Measurements from ENCODE around the gene TSHZ2.

TSHZ2 gene

GRCh38 chr20:53212018-53212417 lies 239.9 kb downstream of the TSHZ2 start:
- Mint-ChIP-seq H3K4me3 (no peak overlapping the region), H3K9me3 (no peaks in the 10 kb centered on the region), H3K27me3 (peaks cover 2% of the 10 kb centered on the region), H3K4me1 (peaks cover 34% of the 10 kb centered on the region), H3K27ac (no peak overlapping the region), H3K36me3 (ENCODE audit: low read depth) (no peaks in the 10 kb centered on the region)
- DNase-seq (no peak), ATAC-seq (no peak)

- H3K4me3 Mint-ChIP-seq, result no peak overlapping the region
- no peak for DNase-seq
- ATAC-seq, result no peak
- H3K27me3 Mint-ChIP-seq, result peaks cover 2% of the 10 kb centered on the region
- no peak overlapping the region for H3K27ac Mint-ChIP-seq
- H3K9me3 Mint-ChIP-seq, result no peaks in the 10 kb centered on the region
- no peaks in the 10 kb centered on the region for H3K36me3 Mint-ChIP-seq (ENCODE audit: low read depth)
- H3K4me1 Mint-ChIP-seq, result peaks cover 26% of the 10 kb centered on the region
Measured at GRCh38 chr20:53214392-53214791, 242.2 kb downstream of the TSHZ2 start.

GRCh38 chr20:53215166-53215565 lies 243.0 kb downstream of the TSHZ2 start:
- H3K36me3 Mint-ChIP-seq (ENCODE audit: low read depth), result no peaks in the 10 kb centered on the region
- peaks cover 26% of the 10 kb centered on the region for H3K4me1 Mint-ChIP-seq
- peaks cover 2% of the 10 kb centered on the region for H3K27me3 Mint-ChIP-seq
- DNase-seq, result no peak
- peak; percentile 34 for ATAC-seq
- H3K27ac Mint-ChIP-seq, result no peak overlapping the region
- H3K9me3 Mint-ChIP-seq, result peaks cover 6% of the 10 kb centered on the region
- no peak overlapping the region for H3K4me3 Mint-ChIP-seq

- DNase-seq, result no peak
- Mint-ChIP-seq H3K27ac (no peak overlapping the region), H3K9me3 (peaks cover 17% of the 10 kb centered on the region), H3K27me3 (peaks cover 4% of the 10 kb centered on the region), H3K36me3 (ENCODE audit: low read depth) (no peaks in the 10 kb centered on the region), H3K4me3 (no peak overlapping the region), H3K4me1 (peaks cover 30% of the 10 kb centered on the region)
- ATAC-seq, result peak; percentile 31
Measured at GRCh38 chr20:53216478-53216855, 244.3 kb downstream of the TSHZ2 start.

- Mint-ChIP-seq H3K27ac (no peak overlapping the region), H3K4me1 (peaks cover 30% of the 10 kb centered on the region), H3K4me3 (peak overlapping the region; percentile 17), H3K36me3 (ENCODE audit: low read depth) (no peaks in the 10 kb centered on the region), H3K27me3 (peaks cover 4% of the 10 kb centered on the region), H3K9me3 (peaks cover 17% of the 10 kb centered on the region)
- ATAC-seq, result peak; percentile 72
- DNase-seq, result peak; percentile 83
Measured at GRCh38 chr20:53216856-53217576, 244.9 kb downstream of the TSHZ2 start.

GRCh38 chr20:53220482-53221307 lies 248.5 kb downstream of the TSHZ2 start:
- H3K9me3 Mint-ChIP-seq, result peaks cover 17% of the 10 kb centered on the region
- no peak overlapping the region for H3K4me3 Mint-ChIP-seq
- DNase-seq (no peak), ATAC-seq (no peak)
- H3K27ac Mint-ChIP-seq, result no peak overlapping the region
- no peaks in the 10 kb centered on the region for H3K36me3 Mint-ChIP-seq (ENCODE audit: low read depth)
- peaks cover 19% of the 10 kb centered on the region for H3K4me1 Mint-ChIP-seq
- H3K27me3 Mint-ChIP-seq, result peaks cover 2% of the 10 kb centered on the region

- ATAC-seq, result no peak
- peaks cover 2% of the 10 kb centered on the region for H3K27me3 Mint-ChIP-seq
- no peaks in the 10 kb centered on the region for H3K36me3 Mint-ChIP-seq (ENCODE audit: low read depth)
Measured at GRCh38 chr20:53221731-53222130, 249.6 kb downstream of the TSHZ2 start.

GRCh38 chr20:53222416-53222815 lies 250.3 kb downstream of the TSHZ2 start:
- Mint-ChIP-seq H3K27me3 (peaks cover 2% of the 10 kb centered on the region), H3K4me3 (no peak overlapping the region), H3K36me3 (ENCODE audit: low read depth) (no peaks in the 10 kb centered on the region), H3K27ac (no peak overlapping the region), H3K4me1 (peaks cover 5% of the 10 kb centered on the region), H3K9me3 (peaks cover 17% of the 10 kb centered on the region)
- DNase-seq, result no peak
- ATAC-seq, result no peak

More at GRCh38 chr20:53221731-53222130, 249.6 kb downstream of the TSHZ2 start:
- no peak overlapping the region for H3K27ac Mint-ChIP-seq
- H3K4me3 Mint-ChIP-seq, result no peak overlapping the region
- H3K4me1 Mint-ChIP-seq, result peaks cover 12% of the 10 kb centered on the region
- DNase-seq, result no peak
- H3K9me3 Mint-ChIP-seq, result peaks cover 17% of the 10 kb centered on the region

GRCh38 chr20:53222932-53223331 lies 250.8 kb downstream of the TSHZ2 start:
- DNase-seq (no peak), ATAC-seq (no peak)
- H3K4me1 Mint-ChIP-seq, result peaks cover 4% of the 10 kb centered on the region
- no peak overlapping the region for H3K27ac Mint-ChIP-seq
- H3K4me3 Mint-ChIP-seq, result no peak overlapping the region
- peaks cover 17% of the 10 kb centered on the region for H3K9me3 Mint-ChIP-seq
- H3K27me3 Mint-ChIP-seq, result peaks cover 2% of the 10 kb centered on the region
- H3K36me3 Mint-ChIP-seq (ENCODE audit: low read depth), result no peaks in the 10 kb centered on the region

GRCh38 chr20:53223626-53224172 lies 251.5 kb downstream of the TSHZ2 start:
- Mint-ChIP-seq H3K4me1 (peaks cover 4% of the 10 kb centered on the region), H3K9me3 (peaks cover 17% of the 10 kb centered on the region), H3K36me3 (ENCODE audit: low read depth) (no peaks in the 10 kb centered on the region), H3K27me3 (peaks cover 2% of the 10 kb centered on the region), H3K4me3 (no peak overlapping the region), H3K27ac (no peak overlapping the region)
- no peak for DNase-seq
- no peak for ATAC-seq

GRCh38 chr20:53224851-53225250 lies 252.7 kb downstream of the TSHZ2 start:
- Mint-ChIP-seq H3K4me3 (no peak overlapping the region), H3K9me3 (peaks cover 15% of the 10 kb centered on the region), H3K27me3 (peaks cover 2% of the 10 kb centered on the region), H3K27ac (no peak overlapping the region), H3K4me1 (peaks cover 4% of the 10 kb centered on the region), H3K36me3 (ENCODE audit: low read depth) (no peaks in the 10 kb centered on the region)
- ATAC-seq, result no peak
- no peak for DNase-seq

GRCh38 chr20:53226826-53227225 lies 254.7 kb downstream of the TSHZ2 start:
- Mint-ChIP-seq H3K27ac (no peak overlapping the region), H3K4me1 (no peaks in the 10 kb centered on the region), H3K27me3 (peaks cover 4% of the 10 kb centered on the region), H3K36me3 (ENCODE audit: low read depth) (no peaks in the 10 kb centered on the region), H3K4me3 (no peak overlapping the region), H3K9me3 (no peaks in the 10 kb centered on the region)
- no peak for ATAC-seq
- no peak for DNase-seq

GRCh38 chr20:53227523-53227922 lies 255.4 kb downstream of the TSHZ2 start:
- no peak overlapping the region for H3K27ac Mint-ChIP-seq
- no peak for ATAC-seq
- H3K27me3 Mint-ChIP-seq, result peaks cover 4% of the 10 kb centered on the region
- H3K4me1 Mint-ChIP-seq, result no peaks in the 10 kb centered on the region
- no peaks in the 10 kb centered on the region for H3K9me3 Mint-ChIP-seq
- no peak overlapping the region for H3K4me3 Mint-ChIP-seq
- no peaks in the 10 kb centered on the region for H3K36me3 Mint-ChIP-seq (ENCODE audit: low read depth)
- DNase-seq, result no peak

- no peaks in the 10 kb centered on the region for H3K36me3 Mint-ChIP-seq (ENCODE audit: low read depth)
- H3K4me3 Mint-ChIP-seq, result no peak overlapping the region
- H3K27me3 Mint-ChIP-seq, result peaks cover 6% of the 10 kb centered on the region
- no peak overlapping the region for H3K27ac Mint-ChIP-seq
- H3K4me1 Mint-ChIP-seq, result no peaks in the 10 kb centered on the region
- no peak for DNase-seq
- peaks cover 7% of the 10 kb centered on the region for H3K9me3 Mint-ChIP-seq
- ATAC-seq, result no peak
Measured at GRCh38 chr20:53231061-53231460, 258.9 kb downstream of the TSHZ2 start.

- Mint-ChIP-seq H3K36me3 (ENCODE audit: low read depth) (no peaks in the 10 kb centered on the region), H3K4me3 (no peak overlapping the region), H3K27me3 (peaks cover 8% of the 10 kb centered on the region), H3K27ac (no peak overlapping the region), H3K4me1 (no peaks in the 10 kb centered on the region), H3K9me3 (peaks cover 9% of the 10 kb centered on the region)
- DNase-seq, result no peak
- ATAC-seq, result no peak
Measured at GRCh38 chr20:53237461-53237860, 265.3 kb downstream of the TSHZ2 start.

Data from activated naive CD8-positive, alpha-beta T cell treated with anti-CD3 and anti-CD28 coated beads, Interleukin-2, amount 50 U/mL, for 24 hours (primary cell).